NOMO-1 treated with DMSO at 0.1 percent for 48 hours (cell line): ENCODE results near the gene FOXP1.

Experiments used
- DNase-seq: peaks from one replicate; lab custom pipeline; 2025; ENCODE audit not compliant: unreplicated experiment; lab: John Stamatoyannopoulos, UW

The FOXP1 gene

DNA sequence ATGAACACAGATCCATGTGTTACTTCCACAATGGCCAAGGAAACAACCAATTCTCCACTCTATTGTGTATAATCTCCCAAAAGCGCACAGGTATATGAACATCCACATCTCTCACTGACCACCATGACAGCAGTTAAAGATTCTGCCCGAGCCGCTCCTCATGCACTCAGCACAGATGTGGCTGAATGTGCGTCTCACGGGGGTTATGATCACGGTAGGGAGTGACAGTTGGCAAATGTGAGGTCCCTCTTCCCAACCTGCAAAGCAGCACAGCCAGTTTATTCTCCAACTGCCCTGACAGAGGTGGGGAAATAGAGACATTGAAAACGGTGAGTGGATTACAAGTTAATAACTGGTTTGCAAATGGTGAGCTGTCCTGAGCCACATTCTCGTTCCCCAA lies 17.6 kb downstream of the FOXP1 start:
- DNase-seq = no peak

GRCh38 chr3:71565316-71565715 lies 18.2 kb downstream of the FOXP1 start:
- DNase-seq = no peak

DNA sequence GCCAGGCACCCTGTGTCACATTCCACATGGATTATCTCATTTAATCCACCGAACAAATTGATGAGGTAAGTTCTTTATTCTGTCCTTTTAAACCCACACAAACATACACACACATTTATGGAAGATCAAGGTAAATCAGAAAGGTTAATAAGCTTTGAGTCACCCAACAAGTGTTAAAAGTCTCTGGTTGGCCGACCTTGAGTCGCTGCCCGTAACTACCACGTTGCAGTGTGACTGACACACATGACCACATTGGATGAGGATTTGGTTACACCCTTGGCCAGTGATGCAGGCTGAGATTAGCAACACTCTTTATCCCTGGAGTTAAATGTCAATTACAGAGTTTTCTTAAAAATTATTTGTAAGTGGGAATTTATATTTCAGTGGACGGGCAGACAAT lies 19.2 kb downstream of the FOXP1 start:
- no peak for DNase-seq

DNA sequence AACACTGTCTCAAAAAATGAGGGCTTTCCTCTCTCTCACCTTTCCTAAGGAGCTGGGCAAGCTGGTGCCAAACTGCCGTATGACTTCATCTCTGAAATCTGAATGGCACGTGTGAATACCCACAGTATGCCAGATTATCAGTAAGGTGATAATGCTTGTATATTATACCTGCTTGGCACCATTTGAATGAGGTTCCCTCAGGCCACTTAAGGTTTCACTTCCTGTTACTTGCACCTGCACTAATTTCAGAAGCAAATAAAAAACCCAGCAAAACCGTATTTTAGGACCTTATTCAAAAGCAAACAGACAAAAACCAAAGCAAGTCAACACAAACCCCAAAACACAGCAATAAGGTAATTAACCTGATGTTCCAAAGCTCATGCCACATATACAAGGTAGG lies 19.7 kb downstream of the FOXP1 start:
- DNase-seq = peak; percentile 10

DNA sequence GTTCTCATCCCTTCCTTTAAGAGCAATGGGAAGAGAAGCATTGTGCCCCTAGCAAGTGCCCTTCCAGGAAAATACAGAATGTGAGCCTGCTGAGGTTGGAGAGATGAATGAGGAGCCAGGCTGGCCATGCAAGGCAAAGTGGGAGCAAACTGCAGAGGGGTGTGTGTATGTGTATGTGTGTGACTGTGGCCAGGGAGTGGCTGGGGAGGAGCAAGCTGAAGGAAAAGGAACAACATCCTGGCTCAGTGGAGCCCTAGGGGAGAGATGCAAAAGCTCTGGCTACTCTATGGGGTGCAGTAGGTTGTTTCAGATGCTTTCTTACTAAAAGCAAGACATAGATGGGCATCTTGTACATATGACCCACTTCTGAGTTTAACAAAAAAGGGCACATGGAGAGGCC lies 20.6 kb downstream of the FOXP1 start:
- DNase-seq = no peak

DNA sequence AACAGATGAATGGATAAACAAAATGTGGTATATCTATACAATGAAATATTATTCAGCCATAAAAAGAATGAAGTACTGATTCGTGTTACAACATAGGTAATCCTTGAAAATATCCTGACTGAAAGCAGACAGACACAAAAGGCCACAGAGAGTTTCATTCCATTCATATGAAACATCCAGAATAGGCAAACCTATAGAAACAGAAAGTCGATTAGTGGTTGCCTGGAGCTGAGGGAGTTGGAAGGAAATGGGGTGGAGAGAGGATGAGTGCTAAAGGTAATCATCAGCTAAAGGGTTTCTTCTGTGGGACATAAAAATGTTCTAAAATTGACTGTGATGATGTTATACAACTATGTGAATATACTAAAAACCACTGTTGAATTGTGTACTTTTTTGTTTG lies 22.9 kb downstream of the FOXP1 start:
- no peak for DNase-seq

- no peak for DNase-seq
These were observed 23.9 kb downstream of the FOXP1 start for GRCh38 chr3:71559578-71560162.

DNA sequence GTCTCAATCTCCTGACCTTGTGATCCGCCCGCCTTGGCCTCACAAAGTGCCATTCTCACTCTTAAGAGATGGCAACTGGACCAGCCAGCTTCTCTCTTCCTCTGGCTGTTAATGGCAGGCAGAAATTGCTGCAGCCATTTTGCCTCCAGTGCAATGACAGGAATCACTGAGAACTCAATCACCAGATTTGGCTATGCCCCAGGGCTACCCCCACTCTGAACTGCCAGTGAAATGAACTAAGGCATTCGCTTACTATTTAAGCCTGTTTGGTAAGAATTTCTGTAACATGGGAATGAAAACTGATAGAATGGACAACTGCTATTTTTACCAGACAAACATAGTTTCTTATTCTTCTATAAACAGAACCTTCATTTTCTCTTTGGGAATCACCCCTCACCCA lies 24.5 kb downstream of the FOXP1 start:
- no peak for DNase-seq

DNA sequence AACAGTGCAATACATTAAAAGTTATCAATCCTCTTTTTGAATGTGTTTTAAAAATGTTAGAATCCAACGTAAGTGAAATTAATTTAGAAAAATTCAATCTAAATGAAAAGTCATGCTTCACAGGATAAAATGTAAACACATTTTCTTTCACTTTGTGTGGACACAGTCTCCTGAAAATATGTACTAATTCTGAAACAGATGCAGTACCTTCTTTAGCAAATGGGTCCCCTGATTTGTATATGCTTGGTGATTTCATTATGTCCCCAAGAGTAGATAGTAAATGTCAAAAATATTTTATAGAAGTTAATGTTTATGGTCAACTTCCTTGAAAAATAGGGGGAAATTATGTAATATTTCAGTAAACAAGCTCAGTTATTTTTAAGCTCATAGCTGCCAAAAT lies 28.9 kb downstream of the FOXP1 start:
- no peak for DNase-seq

GRCh38 chr3:71551311-71551919 lies 32.1 kb downstream of the FOXP1 start:
- DNase-seq = peak; percentile 50

GRCh38 chr3:71549951-71550350 lies 33.6 kb downstream of the FOXP1 start:
- DNase-seq = no peak

DNA sequence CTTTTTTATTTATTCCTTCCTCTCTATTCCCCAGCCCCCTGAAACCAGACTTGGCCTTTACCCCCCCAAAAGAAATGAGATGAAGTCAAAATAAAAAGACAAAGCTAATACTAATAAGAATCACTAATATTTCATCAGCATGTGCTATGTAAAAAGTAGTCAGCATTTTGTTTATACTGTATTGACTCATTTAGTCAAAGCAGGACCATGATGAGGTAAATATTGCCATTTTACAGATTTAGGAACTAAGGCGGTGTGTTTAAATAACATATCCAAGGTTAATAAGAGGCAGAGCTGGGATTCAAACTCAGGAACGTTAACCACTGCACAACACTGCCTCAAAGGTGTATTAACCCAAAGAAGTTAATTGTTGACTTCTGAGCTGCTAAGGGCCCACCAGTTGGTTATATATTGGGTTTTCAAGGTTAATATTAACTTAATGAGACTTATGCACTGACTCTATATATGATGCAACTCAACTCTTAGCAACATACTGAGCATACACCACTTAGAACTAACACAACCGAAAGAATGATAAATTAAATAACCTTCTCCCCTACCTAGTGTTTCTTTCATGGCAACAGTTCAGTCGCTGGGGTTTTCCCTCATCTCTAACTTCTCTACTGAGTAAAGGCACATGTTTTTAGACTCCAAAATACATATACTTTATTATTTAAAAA lies 34.7 kb downstream of the FOXP1 start:
- DNase-seq = no peak

DNA sequence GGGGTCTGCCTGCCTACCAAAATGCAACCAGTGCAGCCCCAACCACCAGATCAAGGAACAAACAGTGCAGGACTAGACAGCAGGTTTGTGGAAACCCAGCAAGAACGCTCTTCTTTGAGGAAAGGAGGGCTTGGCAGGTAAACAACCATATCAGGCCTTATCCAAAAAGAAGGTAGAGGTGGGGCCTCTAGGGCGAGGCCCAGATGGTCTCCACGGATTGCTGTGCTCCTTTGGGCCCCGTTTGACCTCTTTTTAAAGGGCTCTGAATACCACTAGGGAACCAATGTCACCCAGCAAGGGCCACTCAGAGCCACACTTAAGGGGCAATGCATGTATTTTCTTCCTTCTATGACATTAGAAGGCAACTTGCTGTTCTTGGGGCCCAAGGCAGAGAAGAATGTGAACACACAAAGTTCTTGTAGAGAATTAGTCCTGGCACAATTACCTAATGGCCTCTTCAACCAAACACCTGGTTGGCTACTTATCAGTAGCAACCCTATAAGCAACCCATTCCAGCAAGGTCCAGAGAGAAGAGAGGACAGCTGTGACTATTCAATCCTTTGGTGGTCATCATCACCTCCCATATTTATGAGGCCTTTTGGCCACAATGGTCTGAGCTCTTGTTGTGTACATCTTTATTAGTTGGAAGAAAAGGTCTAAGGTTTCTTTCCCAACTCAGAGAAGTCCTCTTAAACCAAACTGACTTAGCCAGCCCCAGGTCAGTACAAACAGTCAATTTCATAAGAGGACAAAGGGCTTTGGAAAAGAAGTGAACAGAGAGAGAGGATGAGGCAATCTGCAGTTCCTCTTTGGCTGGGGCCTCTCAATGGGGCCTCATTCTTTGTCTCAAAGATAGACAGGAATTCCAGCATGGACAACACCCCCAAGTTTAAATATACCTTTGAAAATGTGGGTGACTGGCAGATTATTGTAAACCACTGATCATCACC lies 36.0 kb downstream of the FOXP1 start:
- peak; percentile 94 for DNase-seq

- peak; percentile 74 for DNase-seq
These were observed 36.7 kb downstream of the FOXP1 start for GRCh38 chr3:71546821-71547220.

GRCh38 chr3:71545330-71545729 lies 38.2 kb downstream of the FOXP1 start:
- DNase-seq = no peak

DNA sequence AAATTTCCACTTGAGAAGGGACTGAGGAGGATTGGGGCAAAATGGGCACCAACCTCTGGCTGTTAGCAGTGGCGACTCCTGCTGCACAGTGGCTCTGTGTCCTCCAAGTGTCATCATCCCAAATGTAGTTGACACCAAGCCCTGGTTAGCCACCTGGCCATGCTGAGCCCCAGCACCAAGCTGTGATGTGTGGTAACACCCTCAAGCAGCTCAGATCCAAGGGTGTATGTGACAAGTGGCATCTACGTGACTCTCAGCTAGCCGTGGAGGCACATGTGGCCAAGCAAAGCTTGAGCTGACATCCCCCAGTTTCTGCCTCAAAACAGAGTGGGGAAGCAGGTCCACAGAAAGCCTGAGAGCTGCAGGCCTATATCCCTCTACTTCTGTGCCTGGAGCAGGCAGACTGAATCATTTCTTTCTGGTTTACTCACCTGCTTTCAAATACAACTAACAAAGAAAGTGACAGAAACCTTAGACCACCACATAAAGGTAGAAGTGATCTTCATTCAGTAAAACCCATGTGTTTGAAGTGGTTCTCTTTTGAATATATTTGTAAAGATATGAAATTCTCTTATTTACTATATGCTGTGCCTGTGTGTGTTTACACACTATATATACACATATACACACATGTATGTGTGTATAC lies 40.0 kb downstream of the FOXP1 start:
- peak; percentile 36 for DNase-seq

DNA sequence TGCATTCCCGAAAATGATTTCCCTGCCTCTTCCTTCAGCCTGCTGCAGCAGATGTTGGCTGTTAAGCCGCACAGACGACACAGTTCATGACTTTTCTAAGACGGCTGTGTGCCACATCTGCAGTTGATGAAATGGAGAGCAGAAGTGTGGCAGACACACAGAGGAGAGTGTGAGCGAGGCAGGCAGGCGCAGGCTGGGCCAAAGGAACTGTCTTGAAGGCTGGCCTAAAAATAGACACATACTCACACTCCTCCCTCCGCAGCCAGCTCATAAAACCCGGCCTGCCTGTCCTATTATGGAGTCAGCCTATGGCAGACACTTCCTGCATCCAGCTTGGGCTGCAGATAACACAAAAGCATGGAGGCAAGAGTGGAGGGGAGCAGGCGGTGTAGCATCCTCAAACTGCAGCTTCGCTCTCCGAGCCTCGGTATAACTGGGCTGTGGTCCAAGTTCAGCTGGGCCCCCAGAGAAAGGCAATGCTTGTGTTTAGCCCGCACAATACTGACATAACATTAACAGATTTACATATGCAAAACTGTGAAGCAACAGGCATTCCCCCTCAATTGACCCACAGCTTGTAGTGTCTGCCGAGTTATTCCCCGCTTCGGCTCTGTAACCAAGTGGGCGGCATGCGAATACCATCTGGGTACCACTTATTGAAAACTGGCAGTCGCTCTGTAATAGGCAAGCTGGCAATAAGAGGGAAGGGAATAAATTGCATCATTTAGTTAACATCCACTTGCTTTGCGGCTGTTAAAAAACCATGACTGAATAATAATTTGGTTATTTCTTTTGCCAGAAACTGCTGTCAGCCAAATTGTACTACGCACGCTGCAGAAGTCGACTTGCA lies 40.8 kb downstream of the FOXP1 start:
- peak; percentile 97 for DNase-seq

DNA sequence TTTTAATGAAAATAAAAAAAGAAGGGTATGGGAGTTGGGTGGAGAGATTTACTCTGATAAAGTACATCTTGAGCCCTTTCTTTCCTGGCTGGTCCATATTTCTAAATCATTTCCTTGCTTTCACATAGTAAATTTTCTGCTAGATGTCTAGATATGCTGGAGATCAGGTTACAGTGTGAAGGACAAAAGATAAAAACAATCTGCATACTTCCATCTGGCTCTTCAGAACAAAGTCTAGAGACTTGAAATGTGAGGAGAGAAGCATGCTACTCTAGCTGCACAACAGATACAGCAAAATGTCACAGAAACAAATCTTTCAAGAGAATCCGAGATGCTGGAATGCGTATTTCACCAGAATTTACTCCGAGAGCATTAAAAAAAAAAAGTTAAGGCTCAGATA lies 42.2 kb downstream of the FOXP1 start:
- no peak for DNase-seq

- no peak for DNase-seq
These were observed 46.3 kb downstream of the FOXP1 start for GRCh38 chr3:71537211-71537611.

DNA sequence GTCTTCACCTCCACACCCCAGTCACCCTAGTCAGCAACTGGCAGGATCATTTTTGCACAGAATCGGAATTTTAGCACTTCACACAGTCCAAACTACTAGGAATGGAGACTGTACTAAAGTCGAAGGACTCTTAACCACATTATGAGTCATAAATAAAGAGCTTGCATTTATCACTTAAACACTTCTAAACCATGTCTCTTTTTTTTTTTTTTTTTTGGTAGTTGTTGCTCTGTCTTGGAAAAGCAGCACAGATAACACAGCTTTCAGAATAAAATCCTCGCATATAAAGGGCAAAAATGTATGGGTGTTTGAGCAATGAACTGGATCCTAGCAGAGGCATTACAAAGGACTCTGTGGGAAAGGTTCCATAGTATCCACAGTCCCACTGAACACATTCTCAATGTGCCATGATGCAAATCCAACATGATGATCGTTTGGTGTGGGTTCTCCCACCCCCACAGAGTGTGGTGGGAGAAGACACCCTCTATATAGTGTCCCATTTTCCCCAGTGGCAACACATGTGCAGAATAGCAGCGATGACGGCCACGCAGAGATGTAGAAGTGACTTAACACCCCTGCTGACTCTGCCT lies 47.1 kb downstream of the FOXP1 start:
- peak; percentile 66 for DNase-seq
